Raji (cell line): Measurements from ENCODE around the gene CDT1.

ENCODE experiments used
- POLR2A ChIP-seq: IDR thresholded peaks from 2 replicates; pipeline ENCODE4 v1.6.1; 2011; ENCODE audit warnings: low read depth, low read length, control low read depth; ENCODE audit not compliant: insufficient read depth

Gene CDT1

GRCh38 chr16:88763502-88764053 lies 40.0 kb upstream of the CDT1 start:
- no peak for TF ChIP-seq POLR2A

- TF ChIP-seq POLR2A, result no peak
Observed at GRCh38 chr16:88764080-88764479, 39.5 kb upstream of the CDT1 start.

- TF ChIP-seq POLR2A, result no peak
Observed at GRCh38 chr16:88764913-88765349, 38.7 kb upstream of the CDT1 start.

- no peak for TF ChIP-seq POLR2A
Observed at GRCh38 chr16:88766975-88767374, 36.6 kb upstream of the CDT1 start.

- no peak for TF ChIP-seq POLR2A
Observed at GRCh38 chr16:88767546-88768070, 36.0 kb upstream of the CDT1 start.

GRCh38 chr16:88768071-88768783 lies 35.4 kb upstream of the CDT1 start:
- TF ChIP-seq POLR2A, result no peak

- no peak for TF ChIP-seq POLR2A
Observed at GRCh38 chr16:88769617-88770460, 33.8 kb upstream of the CDT1 start.

GRCh38 chr16:88770461-88771293 lies 32.9 kb upstream of the CDT1 start:
- no peak for TF ChIP-seq POLR2A

- TF ChIP-seq POLR2A, result no peak
Observed at GRCh38 chr16:88771294-88771772, 32.3 kb upstream of the CDT1 start.

GRCh38 chr16:88772871-88773811 lies 30.4 kb upstream of the CDT1 start:
- no peak for TF ChIP-seq POLR2A

GRCh38 chr16:88773812-88774291 lies 29.7 kb upstream of the CDT1 start:
- TF ChIP-seq POLR2A, result no peak

GRCh38 chr16:88774544-88775393 lies 28.8 kb upstream of the CDT1 start:
- no peak for TF ChIP-seq POLR2A

- no peak for TF ChIP-seq POLR2A
Observed at GRCh38 chr16:88775825-88776224, 27.8 kb upstream of the CDT1 start.
